Activated CD8-positive, alpha-beta memory T cell treated with anti-CD3 and anti-CD28 coated beads for 36 hours (primary cell): ENCODE data around the gene C5orf24. TPM values are rescaled to one million over a fixed set of nuclear protein-coding genes. Genes with fewer than 3 reads are reported as not detected.

Source experiments
- CTCF ChIA-PET: fragments of 350-600 bp; sonication (Branson Sonifier 250); formaldehyde crosslinking; loops from one replicate; lab custom pipeline; 2021; ENCODE audit warnings: antibody characterized with exemption; lab: Charles Lee
- POLR2A ChIA-PET: fragments of 350-600 bp; sonication (Branson Sonifier 250); formaldehyde crosslinking; loops from one replicate; lab custom pipeline; 2021; ENCODE audit warnings: antibody characterized with exemption; lab: Charles Lee
- total RNA-seq, 2 experiments: library from RNA; stranded (reverse); gene quantifications; one replicate each; pipeline ENCODE4 v1.2.3, GENCODE V29; 2021

C5orf24 gene
- total RNA-seq, 2 experiments from 2014 or later = 26.2 to 29.2 TPM

DNA sequence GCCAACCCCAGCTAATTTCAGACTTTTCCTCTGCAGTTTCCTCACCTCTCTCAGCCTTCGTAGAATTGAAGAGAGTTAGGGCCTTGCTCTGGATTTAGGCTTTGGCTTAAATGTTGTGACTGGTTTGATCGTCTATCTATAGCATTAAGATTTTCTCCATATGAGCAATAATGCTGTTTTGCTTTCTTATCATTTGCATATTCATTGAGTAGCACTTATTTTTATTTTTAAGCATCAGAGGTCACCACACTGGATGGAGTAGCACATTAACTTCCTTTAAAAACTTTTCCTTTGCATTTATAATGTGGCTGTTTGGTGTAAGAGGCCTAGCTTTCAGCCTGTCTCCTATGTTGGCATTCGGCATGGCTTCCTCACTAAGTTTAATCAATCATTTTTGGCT is 46.5 kb downstream of the C5orf24 start:
- ChIA-PET CTCF (interaction anchor here (0.6 to 1.2 kb wide), 3 partner anchors 9 to 12 kb away, joined by 3 to 7 read pairs (median 3); partner anchors contain the start of gene PCBD2), POLR2A (interaction anchor here (0.7 kb wide), 1 partner anchor 40 kb away, joined by 3 read pairs; no protein-coding TSS in a partner anchor)

DNA sequence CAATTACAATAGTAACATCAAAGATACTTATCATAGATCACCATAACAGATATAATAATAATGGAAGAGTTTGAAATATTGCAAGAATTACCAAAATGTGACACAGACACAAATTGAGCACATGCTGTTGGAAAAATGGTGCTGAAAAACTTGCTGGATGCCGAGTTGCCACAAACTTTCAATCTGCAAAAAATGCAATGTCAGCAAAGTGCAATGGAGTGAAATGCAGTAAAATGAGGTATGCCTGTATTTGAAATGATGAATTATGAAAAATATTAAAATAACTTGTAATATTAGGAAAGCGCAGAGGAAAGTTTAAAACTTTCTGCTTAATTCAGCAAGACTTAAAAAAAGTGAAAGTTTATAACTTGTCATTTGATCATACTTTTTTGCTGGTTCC is 47.2 kb downstream of the C5orf24 start:
- ChIA-PET CTCF (no interaction called here), POLR2A (no interaction called here)

DNA sequence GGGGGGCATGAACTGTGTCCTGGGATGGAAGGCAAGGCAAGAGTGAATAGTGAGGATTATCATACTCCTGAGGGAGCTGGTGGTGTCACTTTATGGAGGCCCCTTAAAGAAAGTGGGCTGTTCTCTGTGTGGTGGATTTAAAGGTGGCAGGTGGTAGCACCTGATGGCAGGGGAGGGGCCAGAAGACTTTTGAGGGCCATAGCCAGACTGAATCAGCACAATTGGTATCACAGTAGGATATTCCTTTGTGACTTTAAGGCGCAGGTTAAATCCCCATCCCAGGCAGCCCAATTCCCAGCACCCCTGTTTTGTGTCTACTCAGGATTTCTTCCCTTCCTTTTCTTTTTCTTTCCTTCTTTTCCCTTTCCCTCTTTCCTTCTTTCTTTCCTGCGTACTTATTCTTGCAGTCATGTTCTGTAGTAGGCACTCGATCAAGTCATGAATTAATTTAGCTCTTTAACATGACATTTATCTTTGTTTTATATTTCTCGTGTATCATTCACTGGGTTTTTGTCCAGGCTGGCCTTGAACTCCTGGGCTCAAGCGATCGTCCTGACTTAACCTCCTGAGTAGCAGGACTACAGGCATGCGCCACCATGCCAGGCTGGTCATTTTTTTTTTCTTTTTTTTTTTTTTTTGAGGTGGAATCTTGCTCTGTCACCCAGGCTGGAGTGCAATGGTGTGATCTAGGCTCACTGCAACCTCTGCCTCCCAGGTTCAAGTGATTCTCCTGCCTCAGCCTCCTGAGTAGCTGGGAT is 48.2 kb downstream of the C5orf24 start:
- ChIA-PET CTCF (interaction anchor here (0.6 to 1.9 kb wide), 3 partner anchors 11 to 73 kb away, joined by 3 to 6 read pairs (median 5); partner anchors contain the start of gene PCBD2), POLR2A (interaction anchor here (0.7 kb wide), 1 partner anchor 69 kb away, joined by 3 read pairs; no protein-coding TSS in a partner anchor)

DNA sequence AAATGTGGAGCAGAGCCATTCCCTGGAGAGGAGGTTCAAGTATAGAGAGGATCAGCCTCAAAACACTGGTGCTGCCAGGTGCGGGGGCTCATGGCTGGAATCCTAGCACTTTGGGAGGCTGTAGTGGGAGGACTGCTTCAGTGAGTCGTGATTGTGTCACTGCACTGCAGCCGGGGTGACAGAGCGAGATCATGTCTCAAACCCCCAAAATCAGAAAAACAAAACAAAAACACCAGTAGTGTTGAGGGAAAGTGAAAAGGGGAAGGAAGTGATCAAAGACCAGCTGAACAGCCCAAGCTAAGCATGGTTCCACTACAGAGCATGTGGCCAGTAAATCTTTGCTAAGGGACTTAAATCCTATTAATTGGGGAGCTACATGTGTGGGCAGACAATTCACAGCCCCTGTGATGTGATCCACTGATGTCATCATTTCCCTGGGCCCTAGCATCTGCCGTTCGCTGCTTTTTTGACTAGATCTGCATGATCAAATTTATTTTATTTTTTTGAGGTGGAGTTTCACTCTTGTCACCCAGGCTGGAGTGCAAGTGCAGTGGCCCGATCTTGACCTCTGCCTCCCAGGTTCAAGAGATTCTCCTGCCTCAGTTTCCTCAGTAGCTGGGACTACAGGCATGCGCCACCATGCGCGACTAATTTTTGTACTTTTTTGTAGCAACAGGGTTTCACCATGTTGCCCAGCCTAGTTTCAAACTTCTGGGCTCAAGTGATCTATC is 56.5 kb downstream of the C5orf24 start:
- CTCF ChIA-PET = interaction anchor here (0.6 kb wide), 1 partner anchor 10 kb away, joined by 3 read pairs; no protein-coding TSS in a partner anchor
- POLR2A ChIA-PET = interaction anchor here (1.3 kb wide), 1 partner anchor 164 kb away, joined by 5 read pairs; the partner anchor contains the start of gene CAMLG

DNA sequence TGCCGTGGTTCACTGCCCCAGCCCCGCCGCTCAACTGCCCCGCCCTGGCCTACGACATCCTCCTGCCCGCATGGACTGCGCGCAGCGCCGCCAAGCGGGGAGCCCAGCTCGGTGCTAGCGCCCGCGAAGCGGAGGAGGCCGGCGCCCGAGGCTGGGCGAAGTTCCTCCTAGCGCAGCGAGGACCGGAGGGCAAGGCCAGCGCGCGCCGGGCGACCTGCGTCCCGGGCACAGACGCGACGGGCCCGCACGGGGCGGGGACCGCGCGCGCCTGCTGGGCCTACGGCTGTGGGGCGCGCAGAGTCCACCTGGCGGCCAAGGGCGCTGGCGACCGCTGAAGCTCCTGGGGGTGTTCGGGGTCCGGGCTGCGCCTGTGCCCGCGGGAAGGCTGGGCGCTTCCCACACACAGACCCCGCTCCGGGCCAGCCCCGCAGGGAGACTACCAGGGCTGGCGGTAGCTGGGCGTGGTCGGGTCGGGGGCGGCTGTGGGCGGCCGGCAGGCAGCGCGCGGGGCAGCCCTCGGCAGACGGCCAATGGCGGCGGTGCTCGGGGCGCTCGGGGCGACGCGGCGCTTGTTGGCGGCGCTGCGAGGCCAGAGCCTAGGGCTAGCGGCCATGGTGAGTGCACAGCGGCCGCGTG is 59.0 kb downstream of the C5orf24 start, which contains the start of gene PCBD2:
PCBD2 (plus strand) TSS at position 522 of the 636 bp plus-strand sequence; CDS start at position 531, 9 bp downstream.
- ChIA-PET POLR2A (interaction anchor here (0.5 to 2.2 kb wide), 13 partner anchors 8 to 678 kb away, joined by 3 to 18 read pairs (median 4); partner anchors contain the start of genes C5orf24, CAMLG, DDX46 and SEC24A), CTCF (interaction anchor here (0.5 to 2.1 kb wide), 27 partner anchors 9 to 278 kb away, joined by 3 to 12 read pairs (median 5); partner anchors contain the start of genes C5orf24, CAMLG, DDX46 and TXNDC15)

DNA sequence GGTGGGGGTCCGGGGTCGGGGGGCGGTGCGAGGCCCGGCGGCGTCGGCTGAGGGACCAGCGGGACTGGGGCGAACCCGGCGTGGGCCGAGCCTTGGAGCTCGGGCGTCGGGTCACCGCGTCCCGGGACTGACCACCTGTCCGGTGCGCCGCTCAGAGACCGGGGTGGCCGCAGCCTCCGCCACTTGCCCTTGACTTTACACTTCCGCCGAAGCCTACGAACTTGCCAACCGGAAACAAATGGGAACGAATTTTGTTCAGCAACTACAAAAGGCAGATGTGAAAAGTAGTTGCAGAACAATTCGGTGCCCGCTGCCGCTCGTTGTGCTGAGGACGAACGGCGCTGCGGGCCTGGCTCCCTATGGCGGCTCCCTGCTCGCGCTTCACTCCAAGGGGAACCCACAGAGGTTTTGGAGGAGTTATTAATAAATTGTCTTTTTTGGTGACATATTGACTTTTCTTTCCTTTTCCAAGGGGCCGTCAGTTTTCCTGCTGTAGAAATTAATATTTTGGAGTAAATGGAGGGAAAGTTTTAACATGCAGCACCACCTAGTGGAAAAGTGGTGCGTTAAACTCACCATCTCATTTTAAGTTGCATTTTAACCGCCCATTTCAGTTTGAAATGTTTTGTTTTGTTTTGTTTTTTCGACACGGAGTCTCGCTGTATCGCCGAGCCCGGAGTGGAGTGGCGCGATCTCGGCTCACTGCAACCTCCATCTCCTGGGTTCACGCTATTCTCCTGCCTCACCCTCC is 59.7 kb downstream of the C5orf24 start:
- CTCF ChIA-PET = interaction anchor here (0.9 to 2.2 kb wide), 21 partner anchors 9 to 170 kb away, joined by 3 to 12 read pairs (median 6); partner anchors contain the start of genes C5orf24, CAMLG, DDX46 and TXNDC15
- POLR2A ChIA-PET = interaction anchor here (0.6 to 2.2 kb wide), 5 partner anchors 9 to 167 kb away, joined by 3 to 18 read pairs (median 10); partner anchors contain the start of genes C5orf24, CAMLG and TXNDC15

DNA sequence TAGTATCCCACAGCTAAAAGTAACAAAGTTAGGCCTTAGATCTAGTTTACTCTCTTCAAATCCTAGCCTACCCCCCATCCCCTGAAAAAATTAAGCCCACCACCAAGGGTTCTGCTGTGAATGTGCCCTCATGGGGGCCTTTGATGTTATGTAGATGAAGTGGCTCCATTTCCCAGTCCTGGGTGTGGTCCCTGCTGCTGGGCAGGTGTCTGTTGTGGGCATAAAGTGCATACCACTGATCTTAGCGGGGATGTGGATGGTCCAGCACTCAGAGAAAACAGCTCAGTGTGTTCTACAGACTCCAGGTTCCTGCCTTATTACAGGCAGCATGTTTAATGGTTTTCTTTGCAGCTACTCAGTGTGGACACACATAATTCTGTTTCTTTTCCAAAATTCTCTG is 61.0 kb downstream of the C5orf24 start:
- CTCF ChIA-PET = interaction anchor here (2.2 kb wide), 1 partner anchor 10 kb away, joined by 6 read pairs; no protein-coding TSS in a partner anchor
- POLR2A ChIA-PET = no interaction called here

Other genes with a start within 250 kb of the C5orf24 start
- 10 to 100 TPM; 55.4 to 58.5 TPM for gene SAR1B, start 213.1 kb upstream of the C5orf24 start, total RNA-seq
- 10 to 100 TPM; 21.8 to 23.5 TPM for gene SEC24A, start 197.2 kb upstream of the C5orf24 start, total RNA-seq
- 10 to 100 TPM; 22.6 to 24.7 TPM for gene CAMLG, start 107.4 kb upstream of the C5orf24 start, total RNA-seq
- 10 to 100 TPM; 80.4 to 81.7 TPM for gene DDX46, start 87.2 kb upstream of the C5orf24 start, total RNA-seq
- gene TXNDC15, start 28.4 kb downstream of the C5orf24 start, total RNA-seq = 10 to 100 TPM; 33.7 to 43.3 TPM
- 10 to 100 TPM; 10.5 to 11.3 TPM for gene PCBD2, start 59.2 kb downstream of the C5orf24 start, total RNA-seq
- gene CATSPER3, start 121.9 kb downstream of the C5orf24 start, total RNA-seq = under 1 TPM; 0.17 TPM
- under 1 TPM; 0.10 to 0.15 TPM for gene PITX1, start 188.3 kb downstream of the C5orf24 start, total RNA-seq